ENCODE results near the gene SLC16A13.

- no peak for TF ChIP-seq EZH2 (IDR thresholded peaks at IDR 0.05; ENCODE audit: insufficient read depth, poor library complexity, severe bottlenecking)
- TF ChIP-seq EZH2phosphoT487 (IDR thresholded peaks at IDR 0.05; ENCODE audit: insufficient read depth, low read depth): no peak
These were observed 23.1 kb downstream of the SLC16A13 start for GRCh38 chr17:7058831-7059447.
